H9 (cell line): ENCODE data around the gene HLA-DPB1. TPM values are rescaled to one million over a fixed set of nuclear protein-coding genes. Genes with fewer than 3 reads are reported as not detected.

ENCODE experiments used
- DNase-seq: peaks from one replicate; pipeline ENCODE4 v3.0.0-alpha.2; 2017
- H2AFZ ChIP-seq: one replicate; pipeline ENCODE4 v1.6.1; 2013; ENCODE audit warnings: mild to moderate bottlenecking, low read length, control low read depth, moderate library complexity
- H2AK5ac ChIP-seq: 2 replicates; pipeline ENCODE4 v1.6.1; 2013; ENCODE audit warnings: low read length, control low read depth, mixed read lengths; ENCODE audit not compliant: insufficient read length
- H2BK120ac ChIP-seq: one replicate; pipeline ENCODE4 v1.6.1; 2013; ENCODE audit warnings: low read depth, mild to moderate bottlenecking, low read length, control low read depth, inconsistent platforms; ENCODE audit not compliant: poor library complexity, severe bottlenecking
- H2BK12ac ChIP-seq: 2 replicates; pipeline ENCODE4 v1.6.1; 2013; ENCODE audit warnings: low read length, control low read depth, mixed read lengths, low read depth; ENCODE audit not compliant: insufficient read length
- H2BK15ac ChIP-seq: 2 replicates; pipeline ENCODE4 v1.6.1; 2013; ENCODE audit warnings: low read depth, low read length, control low read depth
- H2BK20ac ChIP-seq: one replicate; pipeline ENCODE4 v1.6.1; 2013; ENCODE audit warnings: low read depth, mild to moderate bottlenecking, low read length, control low read depth, inconsistent platforms; ENCODE audit not compliant: poor library complexity, severe bottlenecking
- H2BK5ac ChIP-seq: 2 replicates; pipeline ENCODE4 v1.6.1; 2013; ENCODE audit warnings: low read length, control low read depth, mixed read lengths; ENCODE audit not compliant: insufficient read length
- H3K14ac ChIP-seq: 2 replicates; pipeline ENCODE4 v1.6.1; 2013; ENCODE audit warnings: low read length, control low read depth; ENCODE audit not compliant: insufficient read depth
- H3K18ac ChIP-seq: 2 replicates; pipeline ENCODE4 v1.6.1; 2013; ENCODE audit warnings: low read depth, mild to moderate bottlenecking, mixed read lengths, low read length, control low read depth; ENCODE audit not compliant: insufficient read length
- H3K23ac ChIP-seq: 2 replicates; pipeline ENCODE4 v1.6.1; 2013; ENCODE audit warnings: low read length, control low read depth, mixed read lengths, low read depth; ENCODE audit not compliant: insufficient read length
- H3K23me2 ChIP-seq: 2 replicates; pipeline ENCODE4 v1.6.1; 2013; ENCODE audit warnings: low read depth, mild to moderate bottlenecking, mixed read lengths, low read length, control low read depth; ENCODE audit not compliant: insufficient read length, poor library complexity, severe bottlenecking
- H3K27ac ChIP-seq: 2 replicates; pipeline ENCODE4 v1.5.1; 2013; ENCODE audit warnings: low read length, control low read depth, mixed read lengths, low read depth; ENCODE audit not compliant: insufficient read length
- H3K27me3 ChIP-seq: 2 replicates; pipeline ENCODE4 v1.6.1; 2013; ENCODE audit warnings: low read length, control low read depth, inconsistent platforms; ENCODE audit not compliant: insufficient read depth
- H3K4ac ChIP-seq: 2 replicates; pipeline ENCODE4 v1.6.1; 2013; ENCODE audit warnings: low read depth, mild to moderate bottlenecking, control low read depth, inconsistent platforms, low read length, moderate library complexity
- H3K4me1 ChIP-seq: 2 replicates; pipeline ENCODE4 v1.6.1; 2013; ENCODE audit warnings: low read length, control low read depth, inconsistent platforms; ENCODE audit not compliant: insufficient read depth
- H3K4me2 ChIP-seq: 2 replicates; pipeline ENCODE4 v1.6.1; 2013; ENCODE audit warnings: low read length, control low read depth, mixed read lengths; ENCODE audit not compliant: insufficient read length, insufficient read depth
- H3K56ac ChIP-seq: 2 replicates; pipeline ENCODE4 v1.6.1; 2013; ENCODE audit warnings: low read depth, mild to moderate bottlenecking, mixed read lengths, low read length, control low read depth; ENCODE audit not compliant: insufficient read length
- H3K79me1 ChIP-seq: 2 replicates; pipeline ENCODE4 v1.6.1; 2013; ENCODE audit warnings: low read depth, mild to moderate bottlenecking, moderate library complexity, low read length, control low read depth, inconsistent platforms; ENCODE audit not compliant: insufficient read depth, poor library complexity, severe bottlenecking
- H3K79me2 ChIP-seq: 2 replicates; pipeline ENCODE4 v1.6.1; 2013; ENCODE audit warnings: low read length, control low read depth, inconsistent platforms; ENCODE audit not compliant: insufficient read depth
- H3K9ac ChIP-seq: 2 replicates; pipeline ENCODE4 v1.6.1; 2013; ENCODE audit warnings: low read length, control low read depth, mixed read lengths; ENCODE audit not compliant: insufficient read length; ENCODE audit errors: extremely low read depth
- H3K9me3 ChIP-seq: one replicate; pipeline ENCODE4 v1.6.1; 2013; ENCODE audit warnings: low read depth, low read length, inconsistent platforms; ENCODE audit not compliant: control insufficient read depth
- H3T11ph ChIP-seq: one replicate; pipeline ENCODE4 v1.6.1; 2013; ENCODE audit warnings: mild to moderate bottlenecking, low read length, control low read depth, inconsistent platforms
- H4K20me1 ChIP-seq: one replicate; pipeline ENCODE4 v1.6.1; 2013; ENCODE audit not compliant: control insufficient read depth, insufficient read length, insufficient read depth
- H4K5ac ChIP-seq: 2 replicates; pipeline ENCODE4 v1.6.1; 2013; ENCODE audit warnings: low read depth, mild to moderate bottlenecking, mixed read lengths, low read length, control low read depth; ENCODE audit not compliant: insufficient read length
- H4K8ac ChIP-seq: replicated peaks from 2 replicates; pipeline ENCODE4 v1.6.1; 2013; ENCODE audit warnings: low read length, control low read depth, mixed read lengths, low read depth; ENCODE audit not compliant: insufficient read length
- H4K91ac ChIP-seq: 2 replicates; pipeline ENCODE4 v1.6.1; 2013; ENCODE audit warnings: low read depth, mild to moderate bottlenecking, moderate library complexity, mixed read lengths, low read length, control low read depth; ENCODE audit not compliant: insufficient read length
- H3K27ac Mint-ChIP-seq, 3 experiments: 2 replicates in 2 of 3; 3 replicates in 1 of 3; pipeline ENCODE4 v1.8.0; 2020 to 2021; ENCODE audit warnings: mixed read lengths in 3 of 3, mild to moderate bottlenecking in 1 of 3, moderate library complexity in 1 of 3
- H3K27me3 Mint-ChIP-seq: 2 replicates; pipeline ENCODE4 v1.8.0; 2021; ENCODE audit warnings: low read depth, mild to moderate bottlenecking, moderate library complexity, mixed read lengths
- H3K36me3 Mint-ChIP-seq, 3 experiments: 2 replicates in 2 of 3; 3 replicates in 1 of 3; pipeline ENCODE4 v1.8.0; 2020 to 2021; ENCODE audit warnings: low read depth in 3 of 3, mixed read lengths in 3 of 3; ENCODE audit not compliant: insufficient read depth in 1 of 3
- H3K4me1 Mint-ChIP-seq, 2 experiments: 2 replicates each; pipeline ENCODE4 v1.8.0; 2020; ENCODE audit warnings: mixed read lengths in 2 of 2
- H3K4me3 Mint-ChIP-seq, 2 experiments: 2 replicates in 1 of 2; 3 replicates in 1 of 2; pipeline ENCODE4 v1.8.0; 2020 to 2021; ENCODE audit warnings: mild to moderate bottlenecking in 2 of 2, mixed read lengths in 2 of 2, moderate library complexity in 1 of 2
- H3K9me3 Mint-ChIP-seq, 2 experiments: 2 replicates in 1 of 2; 3 replicates in 1 of 2; pipeline ENCODE4 v1.8.0; 2020; ENCODE audit warnings: mild to moderate bottlenecking in 2 of 2, mixed read lengths in 2 of 2, moderate library complexity in 1 of 2
- CTCF ChIP-seq: fragments of 200-600 bp; sonication (generic); conservative IDR thresholded peaks from 3 replicates; pipeline ENCODE4 v1.8.0; 2021; ENCODE audit warnings: antibody characterized with exemption, mild to moderate bottlenecking
- whole genome bisulfite sequencing: extraction: QIAGEN DNeasy Blood & Tissue Kit; methylation state at CpG from one replicate; pipeline ENCODE4 v1.1.7; 2013; ENCODE audit warnings: missing lambda C conversion rate, low lambda C conversion rate, mixed read lengths; ENCODE audit not compliant: insufficient read length; ENCODE audit errors: extremely low coverage; 5-methylcytosine and 5-hydroxymethylcytosine counted together
- total RNA-seq: library from RNA; stranded (reverse); gene quantifications from 2 replicates; pipeline ENCODE4 v1.2.1, GENCODE V29; 2021

HLA-DPB1 gene
- total RNA-seq, 1 experiment from 2014 or later = 23.6 TPM

- Histone ChIP-seq H3K23me2 (no peaks in the 10 kb centered on the region), H4K91ac (no peak overlapping the region), H2BK120ac (no peak overlapping the region), H2AFZ (no peak overlapping the region), H3K79me2 (no peaks in the 10 kb centered on the region), H3K27me3 (no peaks in the 10 kb centered on the region), H2AK5ac (no peak overlapping the region), H3K27ac (no peak overlapping the region), H2BK12ac (no peak overlapping the region), H4K20me1 (no peaks in the 10 kb centered on the region), H3K18ac (no peak overlapping the region), H4K5ac (no peak overlapping the region), H2BK5ac (no peak overlapping the region), H3K56ac (no peak overlapping the region), H3K9me3 (no peaks in the 10 kb centered on the region), H3K4ac (no peak overlapping the region), H3T11ph (no peak overlapping the region), H2BK20ac (no peak overlapping the region), H4K8ac (no peak overlapping the region), H3K9ac (no peak overlapping the region), H3K14ac (no peak overlapping the region), H3K23ac (no peak overlapping the region), H3K4me2 (no peak overlapping the region), H2BK15ac (no peak overlapping the region), H3K4me1 (no peaks in the 10 kb centered on the region), H3K79me1 (no peaks in the 10 kb centered on the region)
- H3K9me3 Mint-ChIP-seq = peaks cover 14 to 17% of the 10 kb centered on the region in 2 experiments
- no peak overlapping the region for H3K27ac Mint-ChIP-seq
- no peak overlapping the region for H3K4me3 Mint-ChIP-seq
- DNase-seq = no peak
- TF ChIP-seq CTCF = no peak
- peaks cover 8% of the 10 kb centered on the region for H3K27me3 Mint-ChIP-seq
- peaks cover 0 to 10% (median 3%) of the 10 kb centered on the region in 3 experiments; a peak in 3 of 7 replicates for H3K36me3 Mint-ChIP-seq
- H3K4me1 Mint-ChIP-seq = 0 out of 4 replicates have a peak, but pooled peaks cover 0 to 2% of the 10 kb centered on the region in 2 experiments
- no CpG with 5 or more reads among the region's 4 CpGs for WGBS
These were observed 10.5 kb upstream of the HLA-DPB1 start for GRCh38 chr6:33065312-33065711.
